NK-92 (cell line): ENCODE data around the gene PF4V1.
"Not testable (repeated sequence)": the region's sequence is repeated elsewhere in the genome, so short reads cannot be mapped to it uniquely, and the experiment has no call there.

ENCODE experiments used
- DNase-seq: peaks from one replicate; lab custom pipeline; 2025; ENCODE audit not compliant: unreplicated experiment; lab: John Stamatoyannopoulos, UW

Gene PF4V1

GRCh38 chr4:73869130-73870055 lies 16.3 kb downstream of the PF4V1 start, which contains the start of gene CXCL1:
Gene CXCL1, plus strand, starts transcription at chr4:73869393. Its CDS starts 78 bp downstream, at chr4:73869471.
- no peak for DNase-seq

DNA sequence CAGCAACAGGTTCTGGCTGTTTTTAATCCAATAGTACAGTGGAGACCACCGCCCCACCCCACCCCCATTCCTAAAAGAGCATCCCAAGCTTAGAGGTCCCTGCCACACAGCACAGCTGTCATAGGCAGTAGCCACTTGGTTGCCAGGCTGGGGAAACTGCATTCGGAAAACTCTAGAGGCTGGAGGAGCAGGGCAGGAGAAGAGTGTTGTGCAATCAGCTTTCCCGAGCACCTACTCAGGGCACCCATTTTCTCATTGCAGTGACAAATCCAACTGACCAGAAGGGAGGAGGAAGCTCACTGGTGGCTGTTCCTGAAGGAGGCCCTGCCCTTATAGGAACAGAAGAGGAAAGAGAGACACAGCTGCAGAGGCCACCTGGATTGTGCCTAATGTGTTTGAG lies 17.2 kb downstream of the PF4V1 start:
- DNase-seq, result no peak

DNA sequence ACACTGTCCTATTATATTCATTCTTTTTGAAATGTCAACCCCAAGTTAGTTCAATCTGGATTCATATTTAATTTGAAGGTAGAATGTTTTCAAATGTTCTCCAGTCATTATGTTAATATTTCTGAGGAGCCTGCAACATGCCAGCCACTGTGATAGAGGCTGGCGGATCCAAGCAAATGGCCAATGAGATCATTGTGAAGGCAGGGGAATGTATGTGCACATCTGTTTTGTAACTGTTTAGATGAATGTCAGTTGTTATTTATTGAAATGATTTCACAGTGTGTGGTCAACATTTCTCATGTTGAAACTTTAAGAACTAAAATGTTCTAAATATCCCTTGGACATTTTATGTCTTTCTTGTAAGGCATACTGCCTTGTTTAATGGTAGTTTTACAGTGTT lies 17.7 kb downstream of the PF4V1 start:
- no peak for DNase-seq

- no peak for DNase-seq
Observed at GRCh38 chr4:73871511-73872310, 18.6 kb downstream of the PF4V1 start.

DNA sequence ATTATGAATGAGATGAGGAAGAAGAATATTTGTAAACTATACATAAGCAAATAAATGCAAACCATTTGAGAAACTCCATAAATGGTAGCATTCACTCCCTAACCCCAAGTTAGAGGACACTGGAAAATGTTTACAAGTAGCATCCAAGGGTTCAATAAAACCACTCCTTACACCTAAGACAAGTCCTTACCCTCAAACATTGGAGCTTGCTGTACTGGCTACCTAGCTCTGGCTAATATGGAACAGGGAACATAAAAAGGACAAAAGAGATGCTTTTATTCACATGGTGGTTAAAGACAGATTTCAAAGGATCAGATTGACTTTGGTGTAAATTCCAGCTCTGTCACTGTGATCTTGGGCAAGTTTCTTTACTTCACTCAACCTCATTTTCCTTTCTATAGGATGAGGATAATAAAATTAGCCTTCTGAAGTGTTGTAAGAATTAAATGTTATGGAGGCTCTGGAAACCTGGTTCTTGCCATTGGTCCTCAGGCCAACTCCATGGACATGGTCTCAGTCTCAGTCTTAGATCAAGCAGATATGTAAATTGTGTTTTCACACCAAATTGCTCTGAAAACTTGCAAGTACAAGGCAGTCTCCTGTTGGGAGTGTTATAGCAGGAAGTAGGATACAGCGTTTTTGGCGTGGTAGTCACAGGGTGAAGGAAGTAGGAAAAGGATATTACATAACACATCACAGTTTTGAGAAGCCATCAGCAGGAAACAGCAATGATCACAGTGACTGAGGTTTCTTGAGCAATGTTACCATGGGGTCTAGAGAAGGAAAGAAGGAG lies 19.4 kb downstream of the PF4V1 start:
- no peak for DNase-seq

DNA sequence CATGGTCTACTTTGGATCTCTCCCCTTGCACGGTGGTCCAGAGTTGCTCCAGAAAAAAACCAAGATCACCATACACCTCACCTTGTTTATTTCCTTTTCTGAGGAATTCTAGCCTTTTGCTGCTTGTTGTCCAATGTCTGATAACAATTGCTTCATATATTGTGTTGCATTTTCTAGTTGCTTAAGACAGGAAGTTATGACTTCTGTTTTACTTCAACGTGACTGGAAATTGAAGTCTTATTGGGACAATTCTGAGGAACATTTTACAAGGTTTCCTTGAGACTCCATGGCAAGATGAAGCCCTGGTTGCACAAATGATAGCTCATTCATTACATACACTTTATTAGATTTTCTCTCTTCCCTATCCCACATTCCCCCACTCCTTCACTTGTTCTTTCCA lies 21.3 kb downstream of the PF4V1 start:
- no peak for DNase-seq

DNA sequence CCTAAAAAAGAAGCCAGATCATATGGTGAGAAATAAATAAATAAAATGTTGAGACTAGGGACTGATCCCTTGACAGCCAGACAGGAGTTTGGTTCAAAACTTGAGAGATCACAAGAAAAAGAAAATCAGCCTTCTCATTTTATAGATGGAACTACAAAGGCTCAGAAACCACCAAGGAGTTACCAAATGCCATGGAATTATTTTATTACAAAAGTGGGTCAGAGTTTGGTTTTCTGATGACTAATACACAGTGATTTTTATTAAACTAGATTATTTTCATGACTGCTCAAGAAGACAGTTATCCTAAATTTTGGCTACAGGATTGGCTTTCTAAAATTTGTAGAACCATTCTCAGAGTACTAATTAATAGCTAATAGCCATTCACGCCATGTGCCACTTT lies 22.3 kb downstream of the PF4V1 start:
- DNase-seq, result no peak

DNA sequence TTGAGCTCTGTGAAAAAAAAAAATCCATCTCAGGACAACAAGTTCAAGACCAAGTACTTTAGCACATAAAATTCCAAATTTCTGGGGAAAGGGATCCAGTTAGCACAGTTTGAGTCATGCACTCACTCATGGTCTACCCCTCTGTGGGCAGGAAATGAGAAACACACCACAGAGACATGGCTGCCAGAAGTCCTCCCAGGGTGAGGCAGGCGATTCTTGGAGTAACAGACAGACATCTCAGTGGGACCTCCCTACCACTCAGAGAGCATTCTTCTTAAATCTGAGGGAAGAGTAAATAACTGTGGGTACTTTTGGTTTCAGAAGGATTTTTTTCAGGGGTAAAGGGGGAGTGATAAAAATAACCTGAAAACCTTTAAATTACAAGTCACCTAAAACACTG lies 30.2 kb downstream of the PF4V1 start:
- no peak for DNase-seq

DNA sequence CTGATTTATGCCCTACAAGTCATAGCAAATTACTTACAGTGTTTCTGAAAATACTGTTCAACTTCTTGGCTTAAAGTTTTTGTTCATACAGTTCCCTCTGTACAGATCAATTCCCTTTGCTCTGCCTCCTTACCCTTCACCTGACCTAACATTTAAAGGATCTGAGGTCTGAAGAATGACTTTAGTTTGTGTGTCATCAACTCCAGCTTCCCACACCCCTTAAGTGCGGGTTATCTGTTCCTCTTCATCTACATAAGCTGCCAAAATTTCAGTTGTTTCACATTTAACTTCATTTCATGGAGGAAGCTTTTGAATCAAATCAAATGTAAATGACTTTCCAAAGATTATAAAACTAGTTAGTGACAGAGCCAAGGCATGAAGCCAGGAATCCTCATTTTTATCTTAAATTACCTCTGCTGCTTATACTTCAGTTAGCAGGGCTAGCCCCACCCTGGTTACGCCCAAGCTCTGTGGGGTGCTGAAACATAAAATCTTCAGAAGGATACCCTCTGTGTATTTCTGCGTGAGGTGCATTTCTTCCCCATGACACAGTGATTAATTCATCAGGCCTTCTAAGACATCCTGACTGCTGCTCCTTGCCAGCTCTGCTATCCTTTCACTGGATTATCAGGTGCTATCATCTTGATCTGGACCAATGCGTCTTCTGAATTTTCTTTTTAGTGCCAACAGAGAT lies 32.6 kb downstream of the PF4V1 start:
- DNase-seq, result no peak

- DNase-seq, result no peak
Observed at GRCh38 chr4:73891326-73891725, 38.2 kb downstream of the PF4V1 start.

DNA sequence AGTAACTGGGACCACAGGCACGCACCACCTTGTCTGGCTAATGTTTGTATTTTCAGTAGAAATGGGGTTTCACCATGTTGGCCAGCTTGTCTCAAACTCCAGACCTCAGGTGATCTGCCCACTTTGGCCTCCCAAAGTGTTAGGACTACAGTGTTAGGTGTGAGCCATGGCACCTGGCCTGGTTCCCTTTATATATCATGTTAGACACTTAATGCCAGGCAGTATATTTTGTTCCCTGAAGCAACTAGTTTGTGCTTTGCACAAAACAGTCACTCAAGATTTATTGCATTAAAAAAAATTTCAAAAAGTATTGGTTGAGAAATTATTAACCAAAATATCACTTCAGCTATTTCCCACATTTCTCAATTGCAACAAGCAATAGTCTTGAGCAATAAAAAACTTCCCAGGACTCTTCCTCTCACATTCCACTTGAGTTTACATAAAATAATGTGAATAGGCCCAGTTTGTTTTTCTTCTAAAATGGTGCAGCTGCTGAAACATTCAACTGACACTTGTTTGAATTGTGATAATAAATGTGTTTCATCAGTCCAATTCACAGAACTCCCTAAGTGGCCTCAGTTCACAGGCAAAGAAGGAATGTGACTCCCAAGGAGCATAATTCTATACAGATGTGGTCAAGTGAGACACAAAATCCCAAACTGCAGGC lies 38.8 kb downstream of the PF4V1 start:
- DNase-seq, result no peak

DNA sequence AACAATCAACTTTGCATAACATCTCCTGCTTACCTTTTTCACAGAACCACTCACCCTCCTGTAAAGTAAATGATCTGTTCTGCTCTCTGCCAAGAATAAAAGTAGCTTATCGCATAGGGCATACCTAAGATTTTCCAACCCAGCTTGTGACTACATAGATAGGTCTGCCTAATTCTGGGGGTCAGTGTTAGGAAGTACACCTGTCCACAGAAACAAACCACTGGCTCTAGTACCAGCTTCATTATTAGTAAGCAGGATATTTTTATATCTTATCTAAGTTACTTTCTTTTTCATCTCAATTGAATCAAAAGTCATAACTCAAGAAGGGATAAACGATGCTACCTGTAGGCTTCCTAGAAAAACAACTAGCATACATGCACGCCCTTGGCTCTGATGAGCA lies 39.9 kb downstream of the PF4V1 start:
- no peak for DNase-seq

GRCh38 chr4:73894001-73894400 lies 40.9 kb downstream of the PF4V1 start:
- DNase-seq, result no peak

DNA sequence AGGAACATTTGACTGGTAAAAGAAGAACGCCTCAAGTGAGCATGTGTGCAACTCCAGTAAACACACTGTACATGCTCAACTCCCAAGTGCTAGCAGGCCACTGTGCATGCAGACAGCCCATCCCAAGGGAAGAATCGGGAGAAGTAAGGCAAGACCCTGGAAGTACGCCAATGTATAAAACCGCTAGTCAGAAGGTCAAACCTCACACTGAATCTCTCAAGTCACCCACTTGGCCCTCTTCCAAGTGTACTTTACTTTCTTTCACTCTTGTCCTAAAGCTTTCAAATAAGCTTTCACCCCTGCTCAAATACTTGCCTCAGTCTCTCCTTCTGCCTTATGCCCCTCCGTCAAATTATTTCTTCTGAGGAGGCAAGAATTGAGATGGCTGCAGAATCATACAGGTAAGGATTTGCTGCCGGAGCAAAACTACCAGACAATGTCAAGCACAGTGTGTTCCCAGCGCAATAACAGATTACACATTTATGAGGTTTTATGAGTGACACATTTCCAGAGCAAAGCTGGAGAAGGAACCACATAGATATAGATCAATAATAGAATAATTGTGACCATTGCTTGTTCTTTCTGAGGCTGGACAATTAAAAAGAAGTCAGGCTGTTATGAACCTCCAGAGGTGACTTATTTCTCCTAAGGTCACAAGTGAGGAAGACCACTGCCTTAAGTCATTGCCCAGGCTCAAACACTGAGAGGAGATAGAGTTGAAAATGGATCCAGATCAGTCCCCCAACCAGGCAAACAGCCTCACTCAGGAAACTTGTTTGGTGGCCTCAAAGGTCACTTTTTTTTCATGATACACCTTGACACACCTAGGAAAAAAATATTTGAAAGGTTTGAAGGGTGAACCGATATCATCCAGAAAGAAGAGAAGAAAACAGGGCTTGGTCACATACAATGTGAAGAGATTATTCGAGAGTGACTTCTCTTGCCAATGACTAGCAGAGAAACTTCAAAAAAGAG lies 42.4 kb downstream of the PF4V1 start:
- no peak for DNase-seq

DNA sequence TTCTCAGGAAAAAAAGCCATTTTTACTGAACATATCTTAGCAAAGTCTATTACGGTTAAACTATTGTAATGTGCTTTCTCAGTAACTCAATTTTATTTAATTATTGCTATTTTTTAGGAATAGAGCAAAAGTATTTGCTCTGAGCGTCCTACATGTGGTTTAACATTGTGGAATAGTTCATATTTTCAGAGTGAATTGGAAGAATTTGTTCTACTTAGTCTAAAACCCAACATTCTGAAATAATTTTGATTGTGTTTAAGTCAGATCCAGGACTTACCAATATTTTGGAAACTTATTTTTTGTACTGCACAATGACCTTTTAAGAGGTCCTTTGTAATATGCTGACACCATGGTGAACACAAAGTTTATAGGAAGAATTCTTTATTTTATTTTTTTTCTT lies 43.3 kb downstream of the PF4V1 start:
- DNase-seq, result no peak

DNA sequence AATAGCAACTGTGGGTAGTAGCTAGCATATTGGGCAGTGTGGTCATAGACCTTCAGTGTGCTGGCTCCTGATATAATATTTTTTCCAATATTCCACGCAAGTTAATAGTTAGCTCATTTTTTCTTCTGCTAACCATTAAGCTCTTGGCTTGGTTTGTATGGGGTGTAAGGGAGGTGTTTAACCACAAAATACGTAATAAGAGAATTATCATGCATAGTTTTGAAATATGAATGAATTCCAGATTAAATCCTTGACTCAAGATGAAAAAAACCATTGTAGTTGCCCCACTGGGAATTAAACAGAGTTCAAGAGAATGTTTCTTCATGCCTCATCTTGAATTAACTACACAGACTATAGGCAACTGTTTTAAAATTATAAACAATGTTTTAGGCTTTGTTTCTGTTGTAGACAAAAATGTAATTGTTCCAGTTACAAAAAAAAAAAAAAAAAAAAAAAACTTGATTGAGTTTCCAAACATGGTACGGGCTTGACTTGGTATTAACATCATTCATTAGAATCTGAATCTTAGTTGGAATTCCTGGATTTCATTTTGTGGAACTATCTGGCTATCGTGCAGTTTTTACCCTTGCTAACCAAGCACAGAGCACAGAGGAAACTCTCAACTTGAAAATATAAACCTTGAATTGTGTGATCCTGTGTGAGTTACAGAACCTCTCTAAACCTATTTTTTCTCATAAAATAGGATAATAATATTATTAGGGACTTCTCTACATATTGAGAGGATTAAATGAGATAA lies 44.5 kb downstream of the PF4V1 start:
- DNase-seq, result no peak

DNA sequence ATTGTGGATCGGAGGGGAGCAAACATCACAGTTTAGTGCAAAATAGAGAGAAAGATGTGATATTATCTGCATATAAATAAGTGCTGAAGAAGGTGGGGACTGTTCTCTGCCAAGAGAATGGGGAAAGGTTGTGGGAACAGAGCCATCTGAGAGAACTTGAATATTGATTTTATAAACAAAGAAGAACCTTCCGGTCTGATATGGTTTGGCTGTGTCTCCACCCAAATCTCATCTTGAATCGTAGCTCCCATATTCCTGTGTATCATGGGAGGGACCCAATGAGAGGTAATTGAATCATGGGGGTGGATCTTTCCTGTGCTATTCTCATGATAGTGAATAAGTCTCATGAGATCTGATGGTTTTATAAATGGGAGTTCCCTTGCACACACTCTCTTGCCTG lies 46.2 kb downstream of the PF4V1 start:
- not testable (repeated sequence) for DNase-seq

GRCh38 chr4:73901031-73901430 lies 47.9 kb downstream of the PF4V1 start:
- no peak for DNase-seq
